MM.1S (cell line): ENCODE measurements around the gene CHRNG.

Experiments used
- DNase-seq: peaks from one replicate; pipeline ENCODE4 v3.0.0-alpha.2; 2015
- H2AFZ ChIP-seq: fragments of 300-600 bp; sonication (generic); 2 replicates; pipeline ENCODE4 v1.6.0; 2016; ENCODE audit warnings: antibody characterized with exemption, low read length
- H3F3A ChIP-seq: fragments of 300-600 bp; sonication (generic); 2 replicates; pipeline ENCODE4 v1.6.1; 2016; ENCODE audit warnings: mild to moderate bottlenecking, antibody characterized with exemption, low read length, moderate library complexity, mixed read lengths; ENCODE audit not compliant: insufficient read depth
- H3K27ac ChIP-seq: fragments of 300-600 bp; sonication (generic); 2 replicates; pipeline ENCODE4 v1.5.1; 2016; ENCODE audit warnings: mild to moderate bottlenecking, low read length
- H3K27me3 ChIP-seq: fragments of 300-600 bp; sonication (generic); replicated peaks from 2 replicates; pipeline ENCODE4 v1.6.0; 2016; ENCODE audit warnings: low read length; ENCODE audit not compliant: insufficient read depth
- H3K36me3 ChIP-seq: fragments of 300-600 bp; sonication (generic); replicated peaks from 2 replicates; pipeline ENCODE4 v1.6.1; 2016; ENCODE audit warnings: mild to moderate bottlenecking, low read length, mixed read lengths; ENCODE audit not compliant: insufficient read depth
- H3K4me1 ChIP-seq: fragments of 300-600 bp; sonication (generic); 2 replicates; pipeline ENCODE4 v1.6.1; 2016; ENCODE audit warnings: low read length, mixed read lengths
- H3K4me2 ChIP-seq: fragments of 300-600 bp; sonication (generic); 2 replicates; pipeline ENCODE4 v1.6.0; 2016; ENCODE audit warnings: low read depth, low read length
- H3K4me3 ChIP-seq: fragments of 300-600 bp; sonication (generic); 2 replicates; pipeline ENCODE4 v1.5.1; 2016; ENCODE audit warnings: low read length, mixed read lengths
- H3K79me2 ChIP-seq: fragments of 300-600 bp; sonication (generic); 2 replicates; pipeline ENCODE4 v1.6.1; 2016; ENCODE audit warnings: mixed run types, low read length, mixed read lengths
- H3K9ac ChIP-seq: fragments of 300-600 bp; sonication (generic); 2 replicates; pipeline ENCODE4 v1.6.1; 2016; ENCODE audit warnings: low read length, mixed read lengths
- H3K9me2 ChIP-seq: fragments of 300-600 bp; sonication (generic); replicated peaks from 2 replicates; pipeline ENCODE4 v1.6.1; 2016; ENCODE audit warnings: mild to moderate bottlenecking, low read length, mixed read lengths; ENCODE audit not compliant: insufficient read depth
- H3K9me3 ChIP-seq: fragments of 300-600 bp; sonication (generic); replicated peaks from 2 replicates; pipeline ENCODE4 v1.6.1; 2016; ENCODE audit warnings: mild to moderate bottlenecking, low read length, mixed read lengths; ENCODE audit not compliant: insufficient read depth
- H4K20me1 ChIP-seq: fragments of 300-600 bp; sonication (generic); 2 replicates; pipeline ENCODE4 v1.6.1; 2016; ENCODE audit warnings: mild to moderate bottlenecking, low read length, moderate library complexity, mixed read lengths; ENCODE audit not compliant: insufficient read depth
- CTCF ChIP-seq: fragments of 300-600 bp; sonication (generic); IDR thresholded peaks from 2 replicates; pipeline ENCODE4 v1.5.1; 2016; ENCODE audit warnings: antibody characterized with exemption, low read length, mixed read lengths
- EZH2 ChIP-seq: fragments of 300-600 bp; sonication (generic); optimal IDR thresholded peaks from 2 replicates; pipeline ENCODE3; 2017; ENCODE audit warnings: low read depth, mild to moderate bottlenecking, antibody characterized with exemption, low read length, mixed read lengths
- EZH2phosphoT487 ChIP-seq: fragments of 300-600 bp; sonication (generic); IDR thresholded peaks from 2 replicates; pipeline ENCODE4 v1.6.1; 2018; ENCODE audit warnings: antibody characterized with exemption, low read length

The CHRNG gene

GRCh38 chr2:232494542-232494941, 45.0 kb upstream of the CHRNG start:
- no peak overlapping the region for H2AFZ ChIP-seq

GRCh38 chr2:232495292-232495691, 44.2 kb upstream of the CHRNG start:
- Histone ChIP-seq H3K79me2 (no peaks in the 10 kb centered on the region), H2AFZ (no peak overlapping the region), H3K4me3 (no peak overlapping the region), H3K9ac (no peak overlapping the region), H4K20me1 (no peaks in the 10 kb centered on the region), H3K9me2 (no peaks in the 10 kb centered on the region), H3K27me3 (no peaks in the 10 kb centered on the region; the same call in 1 of the 2 replicates), H3K36me3 (no peaks in the 10 kb centered on the region), H3K4me2 (no peak overlapping the region), H3K4me1 (no peaks in the 10 kb centered on the region), H3F3A (no peaks in the 10 kb centered on the region), H3K27ac (no peak overlapping the region), H3K9me3 (no peaks in the 10 kb centered on the region)
- TF ChIP-seq EZH2 (no peak), CTCF (no peak), EZH2phosphoT487 (no peak)
- DNase-seq = no peak

More at GRCh38 chr2:232494542-232494941, 45.0 kb upstream of the CHRNG start:
- no peak for DNase-seq
- no peak overlapping the region for H3K4me3 ChIP-seq
- H3K27ac ChIP-seq = no peak overlapping the region
- no peaks in the 10 kb centered on the region for H3K4me1 ChIP-seq
- no peaks in the 10 kb centered on the region; the same call in 1 of the 2 replicates for H3K27me3 ChIP-seq
- H3K9ac ChIP-seq = no peak overlapping the region
- no peaks in the 10 kb centered on the region for H3K79me2 ChIP-seq
- H3K4me2 ChIP-seq = no peak overlapping the region
- H3F3A ChIP-seq = no peaks in the 10 kb centered on the region
- H3K9me2 ChIP-seq = no peaks in the 10 kb centered on the region
- TF ChIP-seq EZH2phosphoT487 = no peak
- no peak for TF ChIP-seq EZH2
- TF ChIP-seq CTCF = no peak
- no peaks in the 10 kb centered on the region for H4K20me1 ChIP-seq
- H3K36me3 ChIP-seq = no peaks in the 10 kb centered on the region
- H3K9me3 ChIP-seq = no peaks in the 10 kb centered on the region

GRCh38 chr2:232496501-232497270, 42.8 kb upstream of the CHRNG start:
- Histone ChIP-seq H3K36me3 (no peaks in the 10 kb centered on the region), H3K27me3 (no peaks in the 10 kb centered on the region; the same call in 1 of the 2 replicates), H3K4me2 (no peak overlapping the region), H2AFZ (no peak overlapping the region), H3K27ac (no peak overlapping the region), H3K9me2 (no peaks in the 10 kb centered on the region), H3K9ac (no peak overlapping the region), H3K4me3 (no peak overlapping the region), H3K9me3 (no peaks in the 10 kb centered on the region), H3F3A (no peaks in the 10 kb centered on the region), H3K4me1 (no peaks in the 10 kb centered on the region), H3K79me2 (no peaks in the 10 kb centered on the region), H4K20me1 (no peaks in the 10 kb centered on the region)
- no peak for DNase-seq
- TF ChIP-seq EZH2phosphoT487 (no peak), CTCF (no peak), EZH2 (no peak)
